ENCODE measurements around the gene RMDN3. TPM values are rescaled to one million over a fixed set of nuclear protein-coding genes. Genes with fewer than 3 reads are reported as not detected.

The RMDN3 gene
- total and polyA plus RNA-seq, 4 donors, result 27.5 to 33.8 (median 30.2) TPM

DNA sequence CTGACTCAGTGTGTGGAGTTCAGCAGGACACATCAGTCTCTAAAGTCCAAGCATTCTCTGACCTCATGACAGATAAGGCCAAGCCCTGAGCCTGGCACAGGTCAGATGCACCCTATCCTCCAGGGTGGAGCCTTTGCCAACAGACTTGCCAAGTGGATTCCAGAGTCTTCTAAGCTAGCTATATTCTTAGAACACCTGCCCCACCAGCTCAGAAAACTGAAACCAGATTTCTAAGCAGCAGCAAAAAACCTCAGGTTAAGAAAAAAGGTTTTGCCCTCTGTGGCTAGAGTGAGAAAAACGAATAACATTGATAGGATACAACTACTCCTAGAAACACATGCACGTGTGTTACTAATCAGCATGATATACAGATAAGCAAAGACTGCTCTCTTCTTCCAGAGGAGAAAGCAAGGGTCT lies 11.6 kb downstream of the RMDN3 start:
- Histone ChIP-seq H3K4me1 (ENCODE audit: control insufficient read depth in 4 of 4, insufficient read depth in 4 of 4, low read length in 3 of 4) (peaks cover 6 to 16% (median 12%) of the 10 kb centered on the region in 4 donors), H3K9ac (ENCODE audit: low read depth in 1 of 2, low read length in 2 of 2) (no peak overlapping the region), H3K36me3 (ENCODE audit: control insufficient read depth in 4 of 4, insufficient read depth in 3 of 4, low read depth in 1 of 4, low read length in 3 of 4) (peaks cover 3 to 59% (median 32%) of the 10 kb centered on the region in 4 donors), H3K9me3 (ENCODE audit: control insufficient read depth in 4 of 4, low read length in 3 of 4) (no peaks in the 10 kb centered on the region), H3K27me3 (ENCODE audit: control insufficient read depth in 4 of 4, insufficient read depth in 4 of 4, low read length in 3 of 4) (no peaks in the 10 kb centered on the region), H3K27ac (ENCODE audit: low read depth in 1 of 2, low read length in 2 of 2) (peak overlapping the region; percentile 42 to 43), H3K4me3 (ENCODE audit: low read depth in 1 of 3, low read length in 3 of 3) (no peak overlapping the region)
- no peak for DNase-seq (ENCODE audit: low spot score)
- TF ChIP-seq HNF4A (conservative IDR thresholded peaks at IDR 0.05) (peak; percentile 65 to 78), JUND (IDR thresholded peaks at IDR 0.05) (no peak), FOXA1 (IDR thresholded peaks at IDR 0.05) (no peak), RAD21 (IDR thresholded peaks at IDR 0.05) (no peak), RXRA (IDR thresholded peaks at IDR 0.05) (peak in 1 of 2 donors; percentile 61)
- TF ChIP-seq, protein P1, sequence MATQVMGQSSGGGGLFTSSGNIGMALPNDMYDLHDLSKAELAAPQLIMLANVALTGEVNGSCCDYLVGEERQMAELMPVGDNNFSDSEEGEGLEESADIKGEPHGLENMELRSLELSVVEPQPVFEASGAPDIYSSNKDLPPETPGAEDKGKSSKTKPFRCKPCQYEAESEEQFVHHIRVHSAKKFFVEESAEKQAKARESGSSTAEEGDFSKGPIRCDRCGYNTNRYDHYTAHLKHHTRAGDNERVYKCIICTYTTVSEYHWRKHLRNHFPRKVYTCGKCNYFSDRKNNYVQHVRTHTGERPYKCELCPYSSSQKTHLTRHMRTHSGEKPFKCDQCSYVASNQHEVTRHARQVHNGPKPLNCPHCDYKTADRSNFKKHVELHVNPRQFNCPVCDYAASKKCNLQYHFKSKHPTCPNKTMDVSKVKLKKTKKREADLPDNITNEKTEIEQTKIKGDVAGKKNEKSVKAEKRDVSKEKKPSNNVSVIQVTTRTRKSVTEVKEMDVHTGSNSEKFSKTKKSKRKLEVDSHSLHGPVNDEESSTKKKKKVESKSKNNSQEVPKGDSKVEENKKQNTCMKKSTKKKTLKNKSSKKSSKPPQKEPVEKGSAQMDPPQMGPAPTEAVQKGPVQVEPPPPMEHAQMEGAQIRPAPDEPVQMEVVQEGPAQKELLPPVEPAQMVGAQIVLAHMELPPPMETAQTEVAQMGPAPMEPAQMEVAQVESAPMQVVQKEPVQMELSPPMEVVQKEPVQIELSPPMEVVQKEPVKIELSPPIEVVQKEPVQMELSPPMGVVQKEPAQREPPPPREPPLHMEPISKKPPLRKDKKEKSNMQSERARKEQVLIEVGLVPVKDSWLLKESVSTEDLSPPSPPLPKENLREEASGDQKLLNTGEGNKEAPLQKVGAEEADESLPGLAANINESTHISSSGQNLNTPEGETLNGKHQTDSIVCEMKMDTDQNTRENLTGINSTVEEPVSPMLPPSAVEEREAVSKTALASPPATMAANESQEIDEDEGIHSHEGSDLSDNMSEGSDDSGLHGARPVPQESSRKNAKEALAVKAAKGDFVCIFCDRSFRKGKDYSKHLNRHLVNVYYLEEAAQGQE (IDR thresholded peaks at IDR 0.05), result no peak
- TF ChIP-seq, protein P2, sequence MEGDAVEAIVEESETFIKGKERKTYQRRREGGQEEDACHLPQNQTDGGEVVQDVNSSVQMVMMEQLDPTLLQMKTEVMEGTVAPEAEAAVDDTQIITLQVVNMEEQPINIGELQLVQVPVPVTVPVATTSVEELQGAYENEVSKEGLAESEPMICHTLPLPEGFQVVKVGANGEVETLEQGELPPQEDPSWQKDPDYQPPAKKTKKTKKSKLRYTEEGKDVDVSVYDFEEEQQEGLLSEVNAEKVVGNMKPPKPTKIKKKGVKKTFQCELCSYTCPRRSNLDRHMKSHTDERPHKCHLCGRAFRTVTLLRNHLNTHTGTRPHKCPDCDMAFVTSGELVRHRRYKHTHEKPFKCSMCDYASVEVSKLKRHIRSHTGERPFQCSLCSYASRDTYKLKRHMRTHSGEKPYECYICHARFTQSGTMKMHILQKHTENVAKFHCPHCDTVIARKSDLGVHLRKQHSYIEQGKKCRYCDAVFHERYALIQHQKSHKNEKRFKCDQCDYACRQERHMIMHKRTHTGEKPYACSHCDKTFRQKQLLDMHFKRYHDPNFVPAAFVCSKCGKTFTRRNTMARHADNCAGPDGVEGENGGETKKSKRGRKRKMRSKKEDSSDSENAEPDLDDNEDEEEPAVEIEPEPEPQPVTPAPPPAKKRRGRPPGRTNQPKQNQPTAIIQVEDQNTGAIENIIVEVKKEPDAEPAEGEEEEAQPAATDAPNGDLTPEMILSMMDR (IDR thresholded peaks at IDR 0.05; ENCODE audit: low read depth, low read length, missing input control), result no peak
- 50% methylated on average over 2 of the region's 2 CpGs for WGBS

DNA sequence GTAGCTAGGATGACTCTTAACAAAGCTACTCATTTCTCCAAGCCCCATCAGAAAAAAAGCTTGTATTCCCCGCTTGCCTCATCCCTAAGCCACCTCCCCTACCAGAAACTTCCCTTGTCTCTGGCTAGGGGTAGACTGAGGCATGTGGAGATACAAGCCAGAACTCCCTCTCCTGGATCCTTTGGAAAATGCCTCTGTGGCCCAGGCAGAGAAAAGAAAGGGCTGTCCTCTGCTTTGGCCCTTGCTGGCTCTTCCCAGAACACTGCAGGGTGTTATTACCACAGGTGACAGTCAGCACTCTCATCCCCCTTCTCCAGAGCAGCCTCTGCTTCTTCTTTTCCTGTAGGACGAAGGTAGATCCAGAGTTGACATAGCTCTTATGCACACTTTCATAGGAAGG lies 15.2 kb downstream of the RMDN3 start:
- no peak for DNase-seq (ENCODE audit: low spot score)
- TF ChIP-seq GABPA (IDR thresholded peaks at IDR 0.05 in 1 of 2, conservative IDR thresholded peaks at IDR 0.05 in 1 of 2) (no peak), TAF1 (conservative IDR thresholded peaks at IDR 0.05) (no peak), HNF4G (IDR thresholded peaks at IDR 0.05) (no peak), JUND (IDR thresholded peaks at IDR 0.05) (no peak), YY1 (IDR thresholded peaks at IDR 0.05) (no peak), FOXA2 (IDR thresholded peaks at IDR 0.05) (no peak), SP1 (IDR thresholded peaks at IDR 0.05) (no peak), HNF4A (conservative IDR thresholded peaks at IDR 0.05) (no peak), EGR1 (IDR thresholded peaks at IDR 0.05; ENCODE audit: low read depth in 2 of 2) (no peak), NR2F2 (IDR thresholded peaks at IDR 0.05) (no peak), RAD21 (IDR thresholded peaks at IDR 0.05) (no peak), RXRA (IDR thresholded peaks at IDR 0.05) (no peak), FOXA1 (IDR thresholded peaks at IDR 0.05) (no peak)
- TF ChIP-seq, protein P3, sequence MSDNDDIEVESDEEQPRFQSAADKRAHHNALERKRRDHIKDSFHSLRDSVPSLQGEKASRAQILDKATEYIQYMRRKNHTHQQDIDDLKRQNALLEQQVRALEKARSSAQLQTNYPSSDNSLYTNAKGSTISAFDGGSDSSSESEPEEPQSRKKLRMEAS (IDR thresholded peaks at IDR 0.05), result no peak
- TF ChIP-seq, protein P4, sequence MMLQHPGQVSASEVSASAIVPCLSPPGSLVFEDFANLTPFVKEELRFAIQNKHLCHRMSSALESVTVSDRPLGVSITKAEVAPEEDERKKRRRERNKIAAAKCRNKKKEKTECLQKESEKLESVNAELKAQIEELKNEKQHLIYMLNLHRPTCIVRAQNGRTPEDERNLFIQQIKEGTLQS (IDR thresholded peaks at IDR 0.05), result no peak
- TF ChIP-seq, protein P1 (IDR thresholded peaks at IDR 0.05), result no peak
- TF ChIP-seq, protein P2 (IDR thresholded peaks at IDR 0.05; ENCODE audit: low read depth, low read length, missing input control), result no peak
- TF ChIP-seq, protein P5, sequence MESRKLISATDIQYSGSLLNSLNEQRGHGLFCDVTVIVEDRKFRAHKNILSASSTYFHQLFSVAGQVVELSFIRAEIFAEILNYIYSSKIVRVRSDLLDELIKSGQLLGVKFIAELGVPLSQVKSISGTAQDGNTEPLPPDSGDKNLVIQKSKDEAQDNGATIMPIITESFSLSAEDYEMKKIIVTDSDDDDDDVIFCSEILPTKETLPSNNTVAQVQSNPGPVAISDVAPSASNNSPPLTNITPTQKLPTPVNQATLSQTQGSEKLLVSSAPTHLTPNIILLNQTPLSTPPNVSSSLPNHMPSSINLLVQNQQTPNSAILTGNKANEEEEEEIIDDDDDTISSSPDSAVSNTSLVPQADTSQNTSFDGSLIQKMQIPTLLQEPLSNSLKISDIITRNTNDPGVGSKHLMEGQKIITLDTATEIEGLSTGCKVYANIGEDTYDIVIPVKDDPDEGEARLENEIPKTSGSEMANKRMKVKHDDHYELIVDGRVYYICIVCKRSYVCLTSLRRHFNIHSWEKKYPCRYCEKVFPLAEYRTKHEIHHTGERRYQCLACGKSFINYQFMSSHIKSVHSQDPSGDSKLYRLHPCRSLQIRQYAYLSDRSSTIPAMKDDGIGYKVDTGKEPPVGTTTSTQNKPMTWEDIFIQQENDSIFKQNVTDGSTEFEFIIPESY (IDR thresholded peaks at IDR 0.05), result no peak
- peaks cover 5 to 67% (median 55%) of the 10 kb centered on the region in 4 donors for H3K36me3 ChIP-seq (ENCODE audit: control insufficient read depth in 4 of 4, insufficient read depth in 3 of 4, low read depth in 1 of 4, low read length in 3 of 4)
- no peaks in the 10 kb centered on the region for H3K9me3 ChIP-seq (ENCODE audit: control insufficient read depth in 4 of 4, low read length in 3 of 4)
- 99% methylated on average over 2 of the region's 2 CpGs for WGBS
- H3K4me1 ChIP-seq (ENCODE audit: control insufficient read depth in 4 of 4, insufficient read depth in 4 of 4, low read length in 3 of 4), result peaks cover 6 to 14% (median 11%) of the 10 kb centered on the region in 4 donors
- no peak overlapping the region for H3K4me3 ChIP-seq (ENCODE audit: low read depth in 1 of 3, low read length in 3 of 3)
- H3K27ac ChIP-seq (ENCODE audit: low read depth in 1 of 2, low read length in 2 of 2), result no peak overlapping the region
- no peaks in the 10 kb centered on the region for H3K27me3 ChIP-seq (ENCODE audit: control insufficient read depth in 4 of 4, insufficient read depth in 4 of 4, low read length in 3 of 4)
- no peak overlapping the region for H3K9ac ChIP-seq (ENCODE audit: low read depth in 1 of 2, low read length in 2 of 2)
